HEK293 (cell line): ENCODE measurements around the gene FOXS1.
A peak's percentile ranks its signal among the peaks of the same experiment; 100 is the strongest.

Source experiments
- CTCF ChIA-PET: fragments of 350-600 bp; formaldehyde crosslinking; extraction: SDS; loops from one replicate; lab custom pipeline; 2021; ENCODE audit warnings: antibody characterized with exemption; lab: Yijun Ruan, JAX
- POLR2A ChIA-PET: fragments of 300-600 bp; formaldehyde crosslinking; extraction: SDS; loops from one replicate; lab custom pipeline; 2020; ENCODE audit warnings: antibody characterized with exemption, inconsistent platforms; lab: Yijun Ruan, JAX
- H3K27ac ChIP-seq: fragments of 200-500 bp; sonication (Bioruptor generic); 2 replicates; pipeline ENCODE4 v1.5.1; 2014; ENCODE audit warnings: low read depth, low read length, control low read depth, inconsistent platforms; ENCODE audit errors: extremely low read depth
- H3K36me3 ChIP-seq, 2 experiments: fragments of 200-500 bp in 1 of 2; sonication (Bioruptor generic) in 1 of 2; 1 replicate in 1 of 2; 2 replicates in 1 of 2; pipeline ENCODE4 v1.5.1; 2014 to 2017; ENCODE audit warnings: inconsistent platforms in 2 of 2, low read length in 2 of 2; ENCODE audit not compliant: control insufficient read depth in 2 of 2, insufficient read depth in 1 of 2
- H3K4me1 ChIP-seq: fragments of 200-500 bp; sonication (Bioruptor generic); 2 replicates; pipeline ENCODE4 v1.5.1; 2014; ENCODE audit warnings: mild to moderate bottlenecking, low read length, inconsistent platforms; ENCODE audit not compliant: control insufficient read depth, insufficient read depth
- H3K4me3 ChIP-seq: 2 replicates; pipeline ENCODE4 v1.5.1; 2011; ENCODE audit warnings: low read depth, mild to moderate bottlenecking, control low read depth, low read length, moderate library complexity
- H3K9me3 ChIP-seq: fragments of 200-500 bp; sonication (Bioruptor generic); 2 replicates; pipeline ENCODE4 v1.5.1; 2014; ENCODE audit warnings: low read depth, low read length, inconsistent platforms; ENCODE audit not compliant: control insufficient read depth, insufficient read depth
- HOXD13 ChIP-seq: sonication (generic); formaldehyde crosslinking; IDR thresholded peaks from 2 replicates; pipeline ENCODE4 v1.8.0; 2022; ENCODE audit warnings: missing genetic modification reagents, borderline replicate concordance
- PBX3 ChIP-seq: sonication (generic); formaldehyde crosslinking; IDR thresholded peaks from 2 replicates; pipeline ENCODE4 v1.8.1; 2022; ENCODE audit warnings: mild to moderate bottlenecking, moderate library complexity, missing genetic modification reagents
- SCRT2 ChIP-seq: fragments of 450-650 bp; formaldehyde crosslinking; IDR thresholded peaks from 2 replicates; pipeline ENCODE4 v1.5.1; 2016; ENCODE audit warnings: missing biosample characterization, missing genetic modification characterization
- ZNF112 ChIP-seq: fragments of 450-650 bp; formaldehyde crosslinking; IDR thresholded peaks from 2 replicates; pipeline ENCODE4 v1.5.0; 2017; ENCODE audit warnings: missing biosample characterization, missing genetic modification characterization
- ZNF114 ChIP-seq: fragments of 450-650 bp; formaldehyde crosslinking; IDR thresholded peaks from 2 replicates; pipeline ENCODE4 v1.5.0; 2017; ENCODE audit warnings: missing biosample characterization, missing genetic modification characterization
- ZNF23 ChIP-seq: fragments of 450-650 bp; formaldehyde crosslinking; IDR thresholded peaks from 2 replicates; pipeline ENCODE4 v1.5.1; 2016; ENCODE audit warnings: missing biosample characterization, missing genetic modification characterization, borderline replicate concordance
- ZNF311 ChIP-seq: fragments of 450-650 bp; formaldehyde crosslinking; IDR thresholded peaks from 2 replicates; pipeline ENCODE4 v1.5.1; 2017; ENCODE audit warnings: missing biosample characterization, missing genetic modification characterization, borderline replicate concordance
- ZNF366 ChIP-seq: fragments of 450-650 bp; formaldehyde crosslinking; conservative IDR thresholded peaks from 2 replicates; pipeline ENCODE4 v1.5.1; 2016; ENCODE audit warnings: missing biosample characterization, missing genetic modification characterization
- ZNF398 ChIP-seq: fragments of 450-650 bp; formaldehyde crosslinking; IDR thresholded peaks from 2 replicates; pipeline ENCODE4 v1.5.1; 2017; ENCODE audit warnings: missing biosample characterization, missing genetic modification characterization
- ZNF423 ChIP-seq: fragments of 450-650 bp; formaldehyde crosslinking; IDR thresholded peaks from 2 replicates; pipeline ENCODE4 v1.5.1; 2016; ENCODE audit warnings: missing biosample characterization, missing genetic modification characterization
- ZNF433 ChIP-seq: fragments of 450-650 bp; formaldehyde crosslinking; IDR thresholded peaks from 2 replicates; pipeline ENCODE4 v1.5.1; 2016; ENCODE audit warnings: missing biosample characterization, missing genetic modification characterization, low read depth
- ZNF521 ChIP-seq: fragments of 450-650 bp; formaldehyde crosslinking; IDR thresholded peaks from 2 replicates; pipeline ENCODE4 v1.5.1; 2017; ENCODE audit warnings: missing biosample characterization, mild to moderate bottlenecking, missing genetic modification characterization
- ZNF548 ChIP-seq: fragments of 450-650 bp; formaldehyde crosslinking; IDR thresholded peaks from 2 replicates; pipeline ENCODE4 v1.5.1; 2016; ENCODE audit warnings: missing biosample characterization, missing genetic modification characterization
- ZNF600 ChIP-seq: fragments of 450-650 bp; formaldehyde crosslinking; IDR thresholded peaks from 2 replicates; pipeline ENCODE4 v1.5.1; 2016; ENCODE audit warnings: missing biosample characterization, missing genetic modification characterization
- ZNF701 ChIP-seq: fragments of 450-650 bp; formaldehyde crosslinking; IDR thresholded peaks from 2 replicates; pipeline ENCODE4 v1.5.1; 2016; ENCODE audit warnings: missing biosample characterization, missing genetic modification characterization
- ZNF76 ChIP-seq: fragments of 450-650 bp; formaldehyde crosslinking; IDR thresholded peaks from 2 replicates; pipeline ENCODE4; 2016; ENCODE audit warnings: low read depth, missing biosample characterization, missing genetic modification characterization, borderline replicate concordance
- ZSCAN16 ChIP-seq: fragments of 450-650 bp; formaldehyde crosslinking; IDR thresholded peaks from 2 replicates; pipeline ENCODE4 v1.5.1; 2016; ENCODE audit warnings: missing biosample characterization, missing genetic modification characterization
- TF ChIP-seq, protein P1 (sequence below): fragments of 450-650 bp; formaldehyde crosslinking; IDR thresholded peaks from 2 replicates; pipeline ENCODE4 v1.5.1; 2017; ENCODE audit warnings: missing biosample characterization, missing genetic modification characterization
- TF ChIP-seq, protein P2 (sequence below): fragments of 450-650 bp; formaldehyde crosslinking; IDR thresholded peaks from 2 replicates; pipeline ENCODE4 v1.5.1; 2017; ENCODE audit warnings: missing biosample characterization, missing genetic modification characterization

Gene FOXS1

DNA sequence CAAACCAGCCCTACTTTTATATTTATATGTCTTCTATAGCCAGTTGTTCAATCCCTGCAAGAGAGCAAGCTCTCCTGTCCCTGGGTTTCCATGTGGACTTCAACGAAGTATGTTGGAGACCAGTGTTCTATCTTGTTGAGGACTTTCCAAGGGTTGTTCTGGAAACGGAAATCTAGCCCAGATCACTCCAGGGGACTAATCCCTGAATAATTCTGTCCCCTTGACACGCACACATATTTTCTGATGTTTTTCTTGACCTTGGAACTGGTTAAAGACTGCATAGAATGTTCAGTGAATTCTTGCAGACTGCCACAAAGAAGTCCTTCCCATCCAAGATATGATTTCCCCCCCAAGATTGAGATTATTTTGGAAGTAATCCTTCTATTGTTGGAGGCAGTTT lies 35.7 kb downstream of the FOXS1 start (continued):
- TF ChIP-seq ZNF23, result no peak
- no peak for TF ChIP-seq HOXD13 (CRISPR knock-in tag)
- TF ChIP-seq ZSCAN16 (tag by site-specific recombination), result no peak
- TF ChIP-seq ZNF366 (tag by site-specific recombination), result no peak
- TF ChIP-seq ZNF112, result no peak
- no peak for TF ChIP-seq ZNF433 (tag by site-specific recombination)
- no peak for TF ChIP-seq PBX3
- TF ChIP-seq ZNF423 (tag by site-specific recombination), result no peak
- no peak for TF ChIP-seq ZNF76
- no peak for TF ChIP-seq ZNF701 (tag by site-specific recombination)

GRCh38 chr20:31808481-31808880 lies 36.9 kb downstream of the FOXS1 start:
- Histone ChIP-seq H3K36me3 (peaks cover 15 to 41% of the 10 kb centered on the region in 2 experiments; a peak in 2 of 3 replicates), H3K9me3 (no peaks in the 10 kb centered on the region), H3K27ac (no peak overlapping the region), H3K4me1 (no peaks in the 10 kb centered on the region), H3K4me3 (no peak overlapping the region)
- POLR2A ChIA-PET, result no interaction called here
- no peak for TF ChIP-seq ZNF548 (tag by site-specific recombination)
- CTCF ChIA-PET, result interaction anchor here (0.7 to 1.4 kb wide), 2 partner anchors 196 to 212 kb away, joined by 3 read pairs; no protein-coding TSS in a partner anchor

GRCh38 chr20:31806564-31807355 lies 38.6 kb downstream of the FOXS1 start:
- TF ChIP-seq, protein P1, sequence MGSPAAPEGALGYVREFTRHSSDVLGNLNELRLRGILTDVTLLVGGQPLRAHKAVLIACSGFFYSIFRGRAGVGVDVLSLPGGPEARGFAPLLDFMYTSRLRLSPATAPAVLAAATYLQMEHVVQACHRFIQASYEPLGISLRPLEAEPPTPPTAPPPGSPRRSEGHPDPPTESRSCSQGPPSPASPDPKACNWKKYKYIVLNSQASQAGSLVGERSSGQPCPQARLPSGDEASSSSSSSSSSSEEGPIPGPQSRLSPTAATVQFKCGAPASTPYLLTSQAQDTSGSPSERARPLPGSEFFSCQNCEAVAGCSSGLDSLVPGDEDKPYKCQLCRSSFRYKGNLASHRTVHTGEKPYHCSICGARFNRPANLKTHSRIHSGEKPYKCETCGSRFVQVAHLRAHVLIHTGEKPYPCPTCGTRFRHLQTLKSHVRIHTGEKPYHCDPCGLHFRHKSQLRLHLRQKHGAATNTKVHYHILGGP (tag by site-specific recombination), result no peak
- TF ChIP-seq ZNF398 (no peak), ZNF311 (tag by site-specific recombination) (no peak), ZNF521 (tag by site-specific recombination) (no peak), ZNF114 (tag by site-specific recombination) (no peak), SCRT2 (tag by site-specific recombination) (no peak), ZNF600 (tag by site-specific recombination) (0 out of 2 replicates have a peak, but pooled peaks have one; percentile 28)
- TF ChIP-seq, protein P2, sequence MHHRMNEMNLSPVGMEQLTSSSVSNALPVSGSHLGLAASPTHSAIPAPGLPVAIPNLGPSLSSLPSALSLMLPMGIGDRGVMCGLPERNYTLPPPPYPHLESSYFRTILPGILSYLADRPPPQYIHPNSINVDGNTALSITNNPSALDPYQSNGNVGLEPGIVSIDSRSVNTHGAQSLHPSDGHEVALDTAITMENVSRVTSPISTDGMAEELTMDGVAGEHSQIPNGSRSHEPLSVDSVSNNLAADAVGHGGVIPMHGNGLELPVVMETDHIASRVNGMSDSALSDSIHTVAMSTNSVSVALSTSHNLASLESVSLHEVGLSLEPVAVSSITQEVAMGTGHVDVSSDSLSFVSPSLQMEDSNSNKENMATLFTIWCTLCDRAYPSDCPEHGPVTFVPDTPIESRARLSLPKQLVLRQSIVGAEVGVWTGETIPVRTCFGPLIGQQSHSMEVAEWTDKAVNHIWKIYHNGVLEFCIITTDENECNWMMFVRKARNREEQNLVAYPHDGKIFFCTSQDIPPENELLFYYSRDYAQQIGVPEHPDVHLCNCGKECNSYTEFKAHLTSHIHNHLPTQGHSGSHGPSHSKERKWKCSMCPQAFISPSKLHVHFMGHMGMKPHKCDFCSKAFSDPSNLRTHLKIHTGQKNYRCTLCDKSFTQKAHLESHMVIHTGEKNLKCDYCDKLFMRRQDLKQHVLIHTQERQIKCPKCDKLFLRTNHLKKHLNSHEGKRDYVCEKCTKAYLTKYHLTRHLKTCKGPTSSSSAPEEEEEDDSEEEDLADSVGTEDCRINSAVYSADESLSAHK (tag by site-specific recombination), result no peak
- peaks cover 22 to 57% of the 10 kb centered on the region in 2 experiments for H3K36me3 ChIP-seq
- no peaks in the 10 kb centered on the region for H3K9me3 ChIP-seq
- H3K27ac ChIP-seq, result no peak overlapping the region
- no peak overlapping the region for H3K4me3 ChIP-seq
- POLR2A ChIA-PET, result interaction anchor here (1.0 kb wide), 1 partner anchor 10 kb away, joined by 3 read pairs; no protein-coding TSS in a partner anchor
- CTCF ChIA-PET, result interaction anchor here (0.5 to 0.6 kb wide), 2 partner anchors 74 to 145 kb away, joined by 5 read pairs; partner anchors contain the start of gene PDRG1
- no peaks in the 10 kb centered on the region for H3K4me1 ChIP-seq
